Right ventricle myocardium superior (tissue), 1 donor: ENCODE data around the gene NCDN. TPM values are rescaled to one million over a fixed set of nuclear protein-coding genes. Genes with fewer than 3 reads are reported as not detected.
"Not testable (repeated sequence)": the region's sequence is repeated elsewhere in the genome, so short reads cannot be mapped to it uniquely, and the experiment has no call there.

ENCODE experiments used
- ATAC-seq: fragments of 200-7000 bp; cut with Tn5 transposase; one replicate; pipeline ENCODE4 v1.9.1; 2020; ENCODE audit warnings: mild to moderate bottlenecking; ENCODE audit not compliant: poor library complexity
- DNase-seq: peaks from one replicate; pipeline ENCODE4 v3.0.0-alpha.2; 2020
- intact Hi-C: fragments of 100-400 bp; cut with DNase I; formaldehyde crosslinking; loops from one replicate; pipeline ENCODE4 v1.11.2; 2022
- total RNA-seq: library from RNA; stranded (reverse); fragmentation: NEBNext Ultra II Directional; extraction: Animal tissue kit (Norgen Biotek cat#: 25700); gene quantifications from one replicate; pipeline ENCODE4 v1.2.1, GENCODE V29; 2021
- donor health status: DM: no; HTN: yes; CAD: no; lungs with severe emphysema.

NCDN gene
- total RNA-seq, 1 donor from 2014 or later = 20.3 TPM

DNA sequence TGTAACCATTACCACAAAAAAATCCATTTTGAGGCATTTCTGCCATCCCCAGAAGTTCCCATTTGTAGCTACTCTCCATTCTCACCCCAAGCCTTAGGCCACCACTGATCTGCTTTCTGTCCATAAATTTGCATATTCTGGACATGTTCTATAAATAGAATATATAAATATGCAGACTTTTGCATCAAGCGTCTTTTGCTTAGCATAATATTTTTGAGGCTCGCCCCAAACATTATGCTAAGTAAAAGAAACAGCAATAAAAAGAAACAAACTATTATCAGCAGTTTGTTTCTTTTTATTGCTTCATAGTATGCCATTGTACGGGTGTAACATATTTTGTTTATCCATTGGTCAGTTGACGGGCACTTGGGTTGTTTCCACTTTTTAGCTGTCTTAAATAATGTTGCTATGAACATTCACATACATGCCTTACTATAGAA, 23.4 kb downstream of the NCDN start:
- no peak for DNase-seq
- intact Hi-C loops = no loop called here
- ATAC-seq = no peak

DNA sequence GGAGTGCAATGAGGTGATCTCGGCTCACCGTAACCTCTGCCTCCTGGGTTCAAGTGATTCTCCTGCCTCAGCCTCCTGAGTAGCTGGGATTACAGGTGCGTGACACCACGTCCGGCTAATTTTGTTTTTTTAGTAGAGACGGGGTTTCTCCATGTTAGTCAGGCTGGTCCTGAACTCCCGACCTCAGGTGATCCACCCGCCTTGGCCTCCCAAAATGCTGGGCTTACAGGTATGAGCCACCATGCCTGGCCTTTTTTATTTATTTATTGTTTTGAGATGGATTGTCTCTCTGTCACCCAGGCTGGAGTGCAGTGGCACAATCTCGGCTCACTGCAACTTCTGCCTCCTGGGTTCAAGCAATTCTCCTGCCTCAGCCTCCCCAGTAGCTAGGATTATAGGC, 24.0 kb downstream of the NCDN start:
- ATAC-seq, intact Hi-C loops: not testable (repeated sequence)

DNA sequence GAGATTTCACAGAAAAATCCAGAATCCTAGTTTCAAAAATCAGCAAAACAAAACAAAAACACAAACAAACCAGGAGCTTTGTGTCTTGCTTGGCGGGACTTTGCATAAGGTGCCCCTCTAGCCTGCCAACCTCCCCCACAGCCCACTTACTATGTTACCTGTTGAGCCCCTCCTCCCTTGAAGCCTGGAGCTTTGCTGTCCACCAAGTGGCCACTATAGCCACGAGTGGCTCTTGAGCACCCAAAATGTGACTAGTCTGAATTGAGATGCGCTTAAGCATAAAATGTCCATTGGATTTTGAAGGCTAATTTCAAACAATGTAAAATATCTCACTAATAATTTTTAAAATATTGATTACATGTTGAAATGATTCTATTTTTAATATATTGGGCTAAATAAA, 27.7 kb downstream of the NCDN start:
- intact Hi-C loops = no loop called here
- DNase-seq = no peak

More for the DNA sequence above, 24.0 kb downstream of the NCDN start:
- DNase-seq = not testable (repeated sequence)

DNA sequence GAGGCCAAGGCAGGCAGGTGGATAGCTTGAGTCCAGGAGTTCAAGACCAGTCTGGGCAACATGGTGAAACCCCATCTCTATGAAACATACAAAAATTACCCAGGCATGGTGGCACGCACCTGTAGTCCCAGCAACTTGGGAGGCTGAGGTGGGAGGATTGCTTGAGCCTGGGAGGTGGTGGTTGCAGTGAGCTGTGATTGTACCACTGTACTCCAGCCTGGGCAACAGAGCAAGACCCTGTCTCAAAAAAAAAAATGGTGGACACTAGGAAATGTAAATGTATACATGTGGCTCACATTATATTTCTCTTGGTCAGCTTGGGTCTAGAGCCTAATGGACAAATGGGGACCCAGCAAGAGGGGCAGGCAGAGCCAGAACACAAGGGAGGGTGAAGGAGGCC, 28.2 kb downstream of the NCDN start:
- DNase-seq, intact Hi-C loops, ATAC-seq: not testable (repeated sequence)

More for the DNA sequence above, 27.7 kb downstream of the NCDN start:
- no peak for ATAC-seq

DNA sequence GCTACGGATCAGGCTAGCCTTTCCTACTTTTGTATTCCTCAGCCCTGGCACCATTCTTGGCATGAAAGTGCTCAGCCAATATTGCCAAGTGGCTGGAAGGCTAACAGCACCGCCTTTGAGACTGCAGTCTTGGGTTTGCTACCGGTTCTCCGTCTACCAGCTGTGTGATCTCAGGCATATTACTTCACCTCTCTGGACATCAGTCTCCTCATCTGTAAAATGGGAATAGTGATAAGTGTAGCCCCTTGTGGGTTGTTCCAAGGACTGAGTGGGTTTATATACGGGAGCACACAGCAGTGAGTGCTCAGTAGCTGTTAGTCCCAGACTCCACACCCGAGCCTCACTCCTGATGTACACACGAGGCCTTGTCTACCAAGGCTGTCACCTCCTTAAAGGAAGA, 29.2 kb downstream of the NCDN start:
- ATAC-seq (no peak), DNase-seq (no peak)
- intact Hi-C loops = no loop called here

DNA sequence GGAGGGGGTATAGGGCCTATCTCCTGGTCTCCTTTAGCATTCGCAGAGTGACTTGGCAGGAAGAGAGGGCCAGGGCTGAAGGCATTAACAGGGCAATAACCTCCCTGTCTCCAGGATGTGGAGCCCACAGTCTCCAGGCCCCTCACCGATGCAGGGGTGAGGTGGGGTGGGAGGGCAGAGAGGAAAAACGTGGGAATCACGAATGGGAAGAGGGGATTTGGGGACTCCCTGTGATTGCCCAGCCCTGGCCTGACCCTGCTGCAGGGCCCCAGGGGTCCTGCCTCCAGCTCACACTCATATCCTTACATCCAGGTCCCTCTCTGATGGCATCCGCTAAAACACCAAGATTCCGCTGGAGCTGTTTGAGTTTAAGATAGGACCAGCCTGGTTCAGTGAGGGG, 30.1 kb downstream of the NCDN start:
- no peak for DNase-seq
- ATAC-seq = no peak
- intact Hi-C loops = no loop called here

DNA sequence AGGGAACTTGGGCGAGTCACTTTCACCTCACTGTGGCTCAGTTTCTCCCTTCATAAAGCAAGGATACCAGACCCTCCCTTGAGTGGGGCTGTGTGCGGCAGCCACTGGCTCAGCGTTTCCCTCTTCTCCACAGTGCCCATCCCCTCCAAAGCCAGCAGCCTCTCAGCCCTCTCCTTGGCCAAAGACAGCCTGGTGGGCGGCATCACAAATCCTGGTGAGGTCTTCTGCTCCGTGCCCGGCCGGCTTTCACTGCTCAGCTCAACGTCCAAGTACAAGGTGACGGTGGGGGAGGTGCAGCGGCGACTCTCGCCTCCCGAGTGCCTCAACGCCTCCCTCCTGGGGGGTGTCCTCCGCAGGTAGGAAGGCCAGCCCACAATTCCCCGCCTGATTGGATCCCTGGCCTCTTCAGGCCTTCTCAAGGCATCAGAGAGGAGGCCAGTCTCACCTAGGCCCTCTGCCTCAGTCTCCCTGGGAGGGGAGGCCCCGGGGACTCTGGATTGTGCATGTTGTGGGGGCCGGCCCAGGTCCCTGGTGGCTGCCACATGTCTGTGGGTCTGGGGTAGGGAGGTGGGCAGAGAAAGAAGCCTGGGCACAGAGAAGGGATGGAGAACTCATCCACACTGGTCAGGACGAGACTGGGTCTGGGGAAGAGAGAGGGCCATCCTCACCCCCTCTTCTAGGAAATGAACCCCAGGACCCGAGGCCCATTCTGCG, 30.8 kb downstream of the NCDN start:
- intact Hi-C loops = no loop called here
- ATAC-seq (no peak), DNase-seq (no peak)

DNA sequence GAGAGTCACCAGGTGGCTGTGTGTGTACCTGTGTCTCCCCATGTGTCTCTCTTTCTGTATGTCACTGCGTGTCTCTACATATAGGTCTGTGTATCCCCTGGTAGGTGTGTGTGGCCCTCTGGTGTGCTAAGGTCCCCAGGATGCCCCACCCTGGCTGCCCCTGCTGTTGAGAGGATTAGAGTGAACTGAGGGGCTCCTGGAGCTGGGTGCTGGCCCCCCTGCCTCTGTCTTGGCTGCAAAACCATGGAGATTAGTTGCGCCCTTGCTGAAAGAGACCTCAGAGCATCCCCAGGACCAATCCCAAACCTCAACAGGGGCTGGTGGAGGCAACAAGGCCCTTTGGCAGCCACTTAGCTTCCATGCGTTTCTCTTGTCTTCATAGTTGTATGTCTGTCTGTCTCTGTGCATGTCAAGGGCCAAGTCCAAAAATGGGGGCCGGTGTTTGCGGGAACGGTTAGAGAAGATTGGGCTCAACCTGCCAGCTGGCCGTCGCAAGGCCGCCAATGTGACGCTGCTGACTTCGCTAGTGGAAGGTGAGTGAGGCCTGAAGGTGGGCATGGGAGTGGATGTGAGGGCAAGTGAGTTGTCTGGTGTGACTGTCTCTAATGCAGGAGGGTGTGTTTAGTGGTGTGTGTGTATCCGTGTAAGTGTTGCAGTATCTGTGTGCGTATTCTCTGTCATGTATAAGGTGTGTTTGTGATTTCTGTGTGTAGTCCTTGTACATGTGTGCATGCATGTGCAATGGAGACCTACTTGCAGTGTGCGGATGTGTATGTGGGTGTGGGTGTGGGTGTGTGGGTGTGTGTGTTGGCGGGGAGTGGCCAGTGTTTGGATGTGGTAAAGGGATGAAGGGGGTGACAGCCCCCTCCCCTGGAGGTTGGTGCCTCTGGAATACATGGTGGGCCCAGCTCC, 32.2 kb downstream of the NCDN start:
- DNase-seq = no peak
- ATAC-seq = no peak
- intact Hi-C loops = no loop called here

DNA sequence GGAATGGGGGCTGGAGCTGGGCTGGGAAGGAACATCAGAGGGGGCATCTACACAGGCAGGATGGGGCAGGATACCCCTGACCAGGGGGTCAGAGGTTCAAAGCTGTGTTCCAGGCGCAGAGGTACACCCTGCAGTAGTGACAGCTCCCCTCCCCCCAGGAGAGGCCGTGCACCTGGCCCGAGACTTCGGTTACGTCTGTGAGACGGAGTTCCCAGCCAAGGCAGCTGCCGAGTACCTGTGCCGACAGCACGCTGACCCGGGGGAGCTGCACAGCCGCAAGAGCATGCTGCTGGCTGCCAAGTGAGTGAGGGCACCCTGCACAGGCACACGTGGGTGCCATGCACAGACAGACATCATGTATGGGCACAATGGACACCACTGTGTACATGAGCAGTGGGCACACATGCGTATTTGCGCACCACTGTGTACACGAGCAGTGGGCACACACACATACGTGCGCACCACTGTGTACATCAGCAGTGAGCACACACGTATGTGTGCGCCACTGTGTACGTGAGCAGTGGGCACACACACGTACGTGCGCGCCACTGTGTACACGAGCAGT, 33.0 kb downstream of the NCDN start:
- DNase-seq (no peak), ATAC-seq (no peak)
- intact Hi-C loops = no loop called here

DNA sequence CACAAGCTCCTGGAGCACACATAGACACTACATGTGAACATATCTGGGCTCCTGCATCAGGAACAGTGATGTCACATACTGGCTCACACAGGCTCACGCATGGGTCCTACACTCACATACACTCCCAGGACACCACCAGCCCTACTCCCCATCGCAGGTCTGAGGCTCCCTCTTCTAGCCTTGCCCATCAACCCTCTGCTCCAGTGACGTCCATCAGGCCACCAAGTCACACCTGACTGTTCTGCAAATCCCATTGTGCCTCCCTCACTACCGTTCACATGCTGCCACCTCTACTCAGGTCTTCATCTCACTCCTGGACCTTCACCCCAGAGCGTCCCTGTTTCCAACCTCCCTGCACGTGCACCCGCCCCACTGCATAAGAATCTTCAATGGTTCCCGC, 33.6 kb downstream of the NCDN start:
- intact Hi-C loops = no loop called here
- ATAC-seq = no peak
- DNase-seq = no peak

DNA sequence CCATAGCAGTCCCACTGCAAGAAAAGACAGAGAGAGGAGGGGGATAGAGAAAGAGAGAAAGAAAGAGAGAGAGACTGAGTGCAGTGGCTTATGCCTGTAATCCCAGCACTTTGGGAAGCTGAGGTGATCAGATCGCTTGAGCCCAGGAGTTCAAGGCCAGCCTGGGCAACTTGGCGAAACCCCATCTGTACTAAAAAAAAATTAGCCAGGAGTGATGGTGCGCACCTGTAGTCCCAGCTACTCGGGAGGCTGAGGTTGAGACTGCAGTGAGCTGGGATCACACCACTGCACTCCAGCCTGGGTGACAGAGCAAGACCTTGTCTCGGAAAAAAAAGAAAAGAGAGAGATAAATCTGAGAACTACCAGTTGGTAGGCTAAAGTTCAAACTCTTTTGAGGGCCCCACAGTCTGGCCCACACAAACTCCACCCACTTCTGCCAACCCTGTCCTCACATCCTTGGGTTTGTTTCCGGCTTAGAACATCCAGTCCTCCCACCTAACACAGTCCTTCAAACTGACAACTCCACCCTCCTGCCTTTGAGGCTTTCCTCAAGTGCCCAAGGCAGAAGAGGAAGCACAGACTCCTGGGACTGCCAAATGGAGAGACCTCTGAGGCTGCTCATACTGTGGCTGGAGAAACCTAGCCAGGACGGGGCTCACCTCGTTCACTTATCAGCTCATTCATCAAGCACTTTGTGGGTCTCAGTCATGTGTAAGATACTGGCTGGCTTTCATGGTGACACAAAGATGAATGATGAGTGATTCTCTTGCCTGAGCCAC, 35.6 kb downstream of the NCDN start:
- ATAC-seq = no peak
- no peak for DNase-seq
- intact Hi-C loops = no loop called here

DNA sequence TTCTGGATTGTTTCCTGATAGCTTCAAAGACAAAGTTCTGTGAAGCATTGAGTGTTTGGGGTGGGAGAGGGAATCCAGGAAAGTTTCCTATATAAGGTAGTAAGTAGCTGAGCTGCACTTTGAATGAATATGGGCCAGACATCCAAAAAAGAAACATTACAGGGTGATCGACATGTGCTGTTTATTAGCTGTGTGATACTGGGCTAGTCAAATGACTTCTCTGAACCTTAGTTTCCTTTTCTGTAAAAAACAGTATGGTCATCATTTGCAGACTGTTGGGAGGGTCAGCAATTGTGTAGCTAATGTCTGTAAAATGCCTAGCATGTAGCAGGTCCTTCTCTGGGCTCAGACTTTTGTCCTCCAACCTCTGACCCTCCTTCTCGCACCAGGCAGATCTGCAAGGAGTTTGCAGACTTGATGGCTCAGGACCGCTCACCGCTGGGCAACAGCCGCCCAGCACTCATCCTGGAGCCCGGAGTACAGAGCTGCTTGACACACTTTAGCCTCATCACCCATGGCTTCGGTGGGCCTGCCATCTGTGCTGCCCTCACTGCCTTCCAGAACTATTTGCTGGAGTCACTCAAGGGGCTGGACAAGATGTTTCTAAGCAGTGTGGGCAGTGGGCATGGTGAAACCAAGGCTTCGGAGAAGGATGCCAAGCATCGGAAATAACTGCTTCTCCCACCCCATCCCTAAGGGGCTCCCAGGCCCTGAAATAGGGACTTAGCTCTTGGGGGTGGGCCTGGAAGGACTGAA, 36.6 kb downstream of the NCDN start:
- intact Hi-C loops = no loop called here
- no peak for ATAC-seq
- no peak for DNase-seq

DNA sequence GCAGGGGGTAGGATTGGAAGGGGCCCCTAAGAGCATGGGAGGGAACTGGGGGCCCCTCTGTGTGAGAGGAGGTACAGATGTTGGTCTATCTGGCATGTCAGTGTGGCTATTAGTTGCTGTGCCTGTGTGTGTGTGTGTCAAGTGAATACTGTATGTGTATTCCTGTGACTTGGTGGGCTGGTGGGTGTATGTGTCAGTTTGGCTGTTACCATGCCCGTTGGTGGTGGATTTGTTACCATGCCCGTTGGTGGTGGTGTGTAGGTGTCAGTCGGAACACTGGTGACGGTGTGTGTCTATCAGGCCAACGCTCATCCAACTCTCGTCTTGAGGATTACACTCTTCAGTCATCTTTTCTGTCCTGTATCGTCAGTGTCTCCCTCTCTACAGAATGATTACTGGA, 38.1 kb downstream of the NCDN start:
- no peak for DNase-seq
- intact Hi-C loops = no loop called here
- ATAC-seq = no peak

DNA sequence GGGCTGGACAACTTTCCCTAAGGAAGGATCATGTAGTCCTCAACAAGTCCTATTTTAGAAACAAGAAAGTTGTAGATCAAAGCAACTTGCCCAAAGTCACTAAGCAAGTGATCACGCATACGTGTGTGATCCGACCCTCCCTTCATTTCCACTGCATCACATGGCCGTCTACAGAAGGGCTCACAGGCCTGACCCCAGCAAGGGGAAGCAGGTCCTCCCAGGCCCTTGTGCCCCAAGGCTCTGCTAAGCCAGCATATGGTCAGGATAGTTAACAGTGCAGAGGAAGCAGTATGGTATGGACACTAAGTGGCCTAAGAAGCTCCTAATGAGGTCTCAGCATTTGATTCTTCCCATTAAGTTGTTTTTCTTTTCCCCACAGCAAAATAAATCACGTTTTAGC, 40.3 kb downstream of the NCDN start:
- intact Hi-C loops = no loop called here
- ATAC-seq = no peak
- DNase-seq = no peak

DNA sequence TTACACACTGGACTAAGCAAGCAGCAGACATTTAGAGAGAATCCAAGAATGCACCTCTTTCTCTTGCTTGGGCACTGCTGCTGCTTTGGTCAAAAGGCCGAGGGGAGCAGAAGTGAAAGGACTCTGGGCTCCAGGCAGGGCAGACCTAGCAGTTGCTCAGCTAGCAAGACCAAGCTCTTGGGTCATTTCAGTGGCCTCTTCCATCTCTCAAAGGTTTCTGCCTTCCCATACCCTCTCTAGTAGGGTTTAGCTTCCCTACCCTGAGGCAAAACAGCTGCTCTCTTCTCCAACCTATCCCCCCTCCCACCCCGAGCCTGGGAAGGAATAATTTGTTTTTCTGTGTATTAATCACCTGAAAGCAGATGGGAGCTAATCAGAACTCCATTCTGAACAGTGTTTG, 41.3 kb downstream of the NCDN start:
- DNase-seq (no peak), ATAC-seq (no peak)

DNA sequence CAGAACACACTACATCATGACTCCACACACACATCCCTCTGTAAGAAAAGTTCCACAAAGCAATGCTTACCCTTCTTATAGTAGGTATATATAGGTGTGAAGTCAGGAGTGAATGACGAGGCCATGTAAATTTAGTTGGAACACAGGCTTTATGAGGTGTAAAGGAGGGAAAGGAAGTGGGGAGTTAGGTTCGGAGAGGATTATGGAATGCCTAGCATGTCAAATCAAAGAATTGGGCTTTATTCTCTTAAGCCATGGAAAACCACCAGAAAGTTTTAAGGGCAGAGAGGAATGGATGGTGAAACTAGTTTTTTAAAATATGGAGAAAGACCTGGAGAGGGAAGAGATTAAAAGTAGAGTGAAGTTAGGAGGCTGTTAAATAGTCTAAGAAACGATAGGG, 41.8 kb downstream of the NCDN start:
- ATAC-seq (no peak), DNase-seq (no peak)
- intact Hi-C loops = no loop called here

More for the DNA sequence above, 41.3 kb downstream of the NCDN start:
- intact Hi-C loops = no loop called here

DNA sequence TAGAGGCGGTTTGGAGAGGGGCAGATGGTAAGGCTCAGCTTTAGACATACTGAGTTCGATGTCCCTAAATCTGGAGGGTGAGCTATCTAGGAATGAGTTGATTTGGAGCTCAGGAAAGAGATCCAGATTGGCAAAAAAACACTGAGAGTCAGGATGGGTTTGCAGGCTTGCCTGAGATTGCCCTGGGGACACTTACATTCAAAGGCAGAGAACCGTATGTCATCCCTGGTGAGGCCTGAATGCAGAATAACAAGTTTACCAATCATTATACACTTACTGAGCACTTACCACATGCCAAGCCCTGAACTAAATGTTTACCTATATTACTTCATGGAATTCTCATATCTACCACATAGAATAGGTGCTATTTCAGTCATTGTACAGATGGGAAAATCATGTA, 43.0 kb downstream of the NCDN start:
- intact Hi-C loops = no loop called here
- ATAC-seq = no peak
- DNase-seq = no peak

DNA sequence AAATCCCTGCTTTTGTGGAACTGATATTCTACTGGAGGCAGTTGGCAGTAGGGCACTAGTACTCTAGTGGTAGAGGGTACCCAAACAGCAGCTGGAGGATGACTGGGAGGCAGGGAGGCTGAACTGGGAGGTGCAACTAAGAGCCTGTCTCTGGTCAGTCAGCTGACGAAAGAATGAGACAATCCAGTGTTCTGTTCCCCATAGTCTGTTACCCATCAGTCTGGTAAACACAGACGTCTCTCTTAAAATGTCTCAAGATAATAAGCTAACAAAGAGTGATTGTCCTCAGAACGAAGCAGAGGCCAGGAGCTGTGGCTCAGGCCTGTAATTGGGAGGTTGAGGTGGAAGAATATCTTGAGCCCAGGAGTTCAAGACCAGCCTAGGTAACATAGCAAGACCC, 45.9 kb downstream of the NCDN start:
- intact Hi-C loops = no loop called here
- ATAC-seq = no peak

More for the DNA sequence above, 45.9 kb downstream of the NCDN start:
- no peak for DNase-seq
